Sigmoid colon (tissue), 7 donors: ENCODE data around the gene YWHAB. TPM values are rescaled to one million over a fixed set of nuclear protein-coding genes. Genes with fewer than 3 reads are reported as not detected.

Experiments
- DNase-seq: peaks from one replicate; pipeline ENCODE4 v3.0.0-alpha.2; 2019
- H3K27ac ChIP-seq, 4 donors: fragments of 200-600 bp; sonication (generic); one replicate each; pipeline ENCODE4 v1.5.1; 2016 to 2019; ENCODE audit warnings: mild to moderate bottlenecking in 1 of 4
- H3K27me3 ChIP-seq, 3 donors: fragments of 200-600 bp; sonication (generic); one replicate each; pipeline ENCODE4 v1.5.1; 2019; ENCODE audit warnings: mild to moderate bottlenecking in 1 of 3
- H3K36me3 ChIP-seq, 4 donors: fragments of 200-600 bp; sonication (generic); one replicate each; pipeline ENCODE4 v1.5.1; 2016 to 2019
- H3K4me1 ChIP-seq, 4 donors: fragments of 200-600 bp; sonication (generic); one replicate each; pipeline ENCODE4 v1.5.1; 2017 to 2019
- H3K4me3 ChIP-seq, 4 donors: fragments of 200-600 bp; sonication (generic); one replicate each; pipeline ENCODE4 v1.5.1; 2017 to 2019; ENCODE audit warnings: mild to moderate bottlenecking in 2 of 4, moderate library complexity in 1 of 4
- H3K9me3 ChIP-seq, 4 donors: fragments of 200-600 bp in 3 of 4; sonication (generic) in 3 of 4; one replicate each; pipeline versions ENCODE4 v1.5.1 to v1.6.1; 2013 to 2019
- EP300 ChIP-seq, 4 donors: sonication (generic); formaldehyde crosslinking; IDR thresholded peaks; one replicate each; pipeline ENCODE4 v1.6.1; 2017; ENCODE audit warnings: antibody characterized with exemption in 4 of 4
- POLR2A ChIP-seq, 2 donors: fragments of 450-650 bp; IDR thresholded peaks; one replicate each; pipeline ENCODE4 v1.6.1; 2016; ENCODE audit warnings: antibody characterized with exemption in 2 of 2, mild to moderate bottlenecking in 2 of 2, moderate library complexity in 2 of 2
- POLR2AphosphoS5 ChIP-seq, 4 donors: sonication (generic); formaldehyde crosslinking; IDR thresholded peaks; one replicate each; pipeline ENCODE4 v1.6.1; 2017; ENCODE audit warnings: antibody characterized with exemption in 4 of 4
- WGBS, 2 donors: extraction: QIAGEN DNeasy Blood & Tissue Kit; methylation state at CpG; one replicate each; pipeline ENCODE4 v1.1.7; 2013; 5-methylcytosine and 5-hydroxymethylcytosine counted together
- intact Hi-C: fragments of 100-400 bp; cut with DNase I; formaldehyde crosslinking; loops from one replicate; pipeline ENCODE4 v1.15.1; 2023
- polyA plus RNA-seq, 3 donors: library from polyadenylated mRNA; stranded (reverse); fragments of 200-250 nt; gene quantifications; one replicate each; pipeline ENCODE4 v1.2.3, GENCODE V29; 2013
- total RNA-seq, 4 donors: library from RNA; depleted of rRNA; stranded (reverse); fragments of >200 nt; gene quantifications; one replicate each; pipeline ENCODE4 v1.1.0, GENCODE V29; 2016
- TF ChIP-seq, protein P1 (sequence below), 4 experiments: fragments of 450-650 bp in 3 of 4; fragments of 200-600 bp in 1 of 4; IDR thresholded peaks; one replicate each; pipeline ENCODE4 v1.5.1; 2016 to 2019; ENCODE audit warnings: antibody characterized with exemption in 4 of 4, mild to moderate bottlenecking in 3 of 4, moderate library complexity in 2 of 4
- donor health status: healthy with polysubstance abuse.
- donor health status: Bipolar disorder and iron deficiency.
- donor health status: healthy.

The YWHAB gene
- total and polyA plus RNA-seq, 7 donors: 80.3 to 214 (median 110) TPM

DNA sequence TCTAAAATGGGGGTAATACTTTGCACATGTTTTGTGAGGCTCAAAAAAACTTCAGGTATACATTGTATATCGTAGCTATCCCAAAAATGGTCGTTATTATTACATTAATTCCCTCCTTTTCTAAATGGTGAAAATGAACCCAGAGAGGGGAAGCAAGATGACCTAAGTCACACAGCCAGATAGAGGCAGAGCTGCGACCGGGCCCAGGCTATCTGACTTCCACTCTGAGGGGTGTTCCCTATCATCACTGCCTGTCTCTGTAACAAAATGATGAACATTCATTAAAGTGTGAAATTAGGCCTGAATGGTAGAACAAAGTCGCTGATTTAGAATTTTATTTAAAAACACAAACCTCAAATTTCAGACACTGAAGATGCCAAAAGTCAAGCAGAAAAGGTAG lies 46.0 kb upstream of the YWHAB start:
- no peak overlapping the region for H3K4me3 ChIP-seq
- TF ChIP-seq POLR2AphosphoS5 (IDR thresholded peaks at IDR 0.05) (no peak), POLR2A (IDR thresholded peaks at IDR 0.05) (no peak), EP300 (IDR thresholded peaks at IDR 0.05) (no peak)
- TF ChIP-seq, protein P1, sequence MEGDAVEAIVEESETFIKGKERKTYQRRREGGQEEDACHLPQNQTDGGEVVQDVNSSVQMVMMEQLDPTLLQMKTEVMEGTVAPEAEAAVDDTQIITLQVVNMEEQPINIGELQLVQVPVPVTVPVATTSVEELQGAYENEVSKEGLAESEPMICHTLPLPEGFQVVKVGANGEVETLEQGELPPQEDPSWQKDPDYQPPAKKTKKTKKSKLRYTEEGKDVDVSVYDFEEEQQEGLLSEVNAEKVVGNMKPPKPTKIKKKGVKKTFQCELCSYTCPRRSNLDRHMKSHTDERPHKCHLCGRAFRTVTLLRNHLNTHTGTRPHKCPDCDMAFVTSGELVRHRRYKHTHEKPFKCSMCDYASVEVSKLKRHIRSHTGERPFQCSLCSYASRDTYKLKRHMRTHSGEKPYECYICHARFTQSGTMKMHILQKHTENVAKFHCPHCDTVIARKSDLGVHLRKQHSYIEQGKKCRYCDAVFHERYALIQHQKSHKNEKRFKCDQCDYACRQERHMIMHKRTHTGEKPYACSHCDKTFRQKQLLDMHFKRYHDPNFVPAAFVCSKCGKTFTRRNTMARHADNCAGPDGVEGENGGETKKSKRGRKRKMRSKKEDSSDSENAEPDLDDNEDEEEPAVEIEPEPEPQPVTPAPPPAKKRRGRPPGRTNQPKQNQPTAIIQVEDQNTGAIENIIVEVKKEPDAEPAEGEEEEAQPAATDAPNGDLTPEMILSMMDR (IDR thresholded peaks at IDR 0.05): no peak
- H3K27ac ChIP-seq: no peak overlapping the region
- H3K4me1 ChIP-seq: no peaks in the 10 kb centered on the region
- H3K36me3 ChIP-seq: no peaks in the 10 kb centered on the region
- intact Hi-C loops: no loop called here
- peaks cover 0 to 5% (median 1%) of the 10 kb centered on the region in 4 donors for H3K9me3 ChIP-seq
- DNase-seq: no peak
- 81 to 92% methylated on average over 5 of the region's 5 CpGs for WGBS, 2 donors
- H3K27me3 ChIP-seq: peaks cover 0 to 25% (median 4%) of the 10 kb centered on the region in 3 donors

DNA sequence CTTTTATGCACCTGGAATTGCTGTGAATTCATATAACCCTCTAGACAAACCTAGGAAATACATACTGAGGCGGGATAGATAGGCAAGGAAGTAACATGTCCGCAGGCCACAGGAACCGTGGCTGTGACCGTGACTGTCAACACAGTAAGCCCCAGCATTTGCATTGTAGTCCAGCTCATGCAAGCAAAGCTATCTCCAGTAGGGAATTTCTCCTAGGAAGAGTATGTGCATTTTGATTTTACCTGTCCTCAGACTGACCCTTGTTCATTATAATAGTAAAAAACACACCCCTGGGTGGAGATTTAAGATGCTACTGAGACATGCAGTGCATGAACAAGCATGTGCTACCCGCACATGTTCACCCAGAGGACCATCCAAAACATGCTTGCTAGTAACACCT lies 44.7 kb upstream of the YWHAB start:
- Histone ChIP-seq H3K4me1 (no peaks in the 10 kb centered on the region), H3K36me3 (no peaks in the 10 kb centered on the region), H3K4me3 (no peak overlapping the region), H3K27ac (no peak overlapping the region), H3K9me3 (peaks cover 0 to 5% (median 1%) of the 10 kb centered on the region in 4 donors), H3K27me3 (peaks cover 0 to 25% (median 4%) of the 10 kb centered on the region in 3 donors)
- 86 to 91% methylated on average over 5 of the region's 5 CpGs for WGBS, 2 donors
- TF ChIP-seq EP300 (IDR thresholded peaks at IDR 0.05): no peak
- no peak for TF ChIP-seq POLR2AphosphoS5 (IDR thresholded peaks at IDR 0.05)
- TF ChIP-seq, protein P1 (IDR thresholded peaks at IDR 0.05): no peak
- no peak for TF ChIP-seq POLR2A (IDR thresholded peaks at IDR 0.05)
- intact Hi-C loops: no loop called here
- DNase-seq: no peak

DNA sequence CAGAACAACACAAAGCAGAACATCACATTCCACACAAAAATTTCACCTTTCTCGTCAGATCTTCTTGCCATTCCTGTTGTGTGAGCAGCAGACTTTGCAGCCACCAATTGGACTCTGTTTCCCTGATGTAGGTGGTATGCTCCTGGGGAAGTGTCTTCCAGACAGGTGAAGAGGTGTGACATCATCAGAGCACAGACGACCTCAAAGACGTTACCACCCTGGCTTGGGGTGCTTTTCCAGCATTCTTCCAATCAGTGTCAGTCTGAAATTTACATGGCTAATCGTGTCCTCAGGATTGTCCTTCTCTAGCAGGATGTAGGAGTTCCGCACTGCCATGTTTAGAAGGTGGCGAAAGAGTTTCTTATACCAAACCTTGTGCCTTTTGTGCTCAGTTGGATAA lies 43.5 kb upstream of the YWHAB start:
- Histone ChIP-seq H3K4me3 (no peak overlapping the region), H3K9me3 (peaks cover 0 to 5% (median 1%) of the 10 kb centered on the region in 4 donors), H3K36me3 (no peaks in the 10 kb centered on the region), H3K4me1 (no peaks in the 10 kb centered on the region), H3K27me3 (peaks cover 0 to 25% (median 4%) of the 10 kb centered on the region in 3 donors), H3K27ac (no peak overlapping the region)
- TF ChIP-seq POLR2A (IDR thresholded peaks at IDR 0.05) (no peak), EP300 (IDR thresholded peaks at IDR 0.05) (no peak), POLR2AphosphoS5 (IDR thresholded peaks at IDR 0.05) (no peak)
- TF ChIP-seq, protein P1 (IDR thresholded peaks at IDR 0.05): no peak
- WGBS, 2 donors: 79 to 82% methylated on average over 6 of the region's 6 CpGs
- no peak for DNase-seq
- intact Hi-C loops: no loop called here

DNA sequence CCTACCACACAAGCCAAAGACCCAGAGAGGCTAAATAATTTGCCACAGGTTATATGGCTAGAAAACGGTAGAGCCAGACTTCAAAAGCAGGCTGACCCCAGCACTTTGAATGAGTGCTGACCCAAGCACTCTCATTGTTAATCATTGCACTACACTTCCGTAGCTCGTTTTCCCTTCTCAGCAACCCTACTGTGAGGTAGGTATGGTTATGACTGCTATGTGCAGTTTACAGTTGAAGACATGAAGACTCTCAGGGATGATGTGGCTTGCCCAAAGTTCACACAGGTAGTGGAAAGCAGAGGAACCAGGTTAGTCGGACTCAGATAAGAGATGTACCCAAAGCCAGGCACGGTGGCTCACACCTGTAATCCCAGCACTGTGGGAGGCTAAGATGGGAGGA lies 41.6 kb upstream of the YWHAB start:
- WGBS, 2 donors: 78 to 84% methylated on average over 5 of the region's 5 CpGs
- intact Hi-C loops: no loop called here

More for the DNA sequence above, 41.6 kb upstream of the YWHAB start:
- TF ChIP-seq EP300 (IDR thresholded peaks at IDR 0.05) (no peak), POLR2AphosphoS5 (IDR thresholded peaks at IDR 0.05) (no peak), POLR2A (IDR thresholded peaks at IDR 0.05) (no peak)
- TF ChIP-seq, protein P1 (IDR thresholded peaks at IDR 0.05): no peak
- H3K36me3 ChIP-seq: no peaks in the 10 kb centered on the region
- no peak for DNase-seq
- no peak overlapping the region for H3K4me3 ChIP-seq
- peaks cover 0 to 14% (median 0%) of the 10 kb centered on the region in 3 donors for H3K27me3 ChIP-seq
- peaks cover 0 to 5% (median 1%) of the 10 kb centered on the region in 4 donors for H3K9me3 ChIP-seq
- no peaks in the 10 kb centered on the region for H3K4me1 ChIP-seq
- no peak overlapping the region for H3K27ac ChIP-seq
